ENCODE data around the gene ANKS1B. TPM values are rescaled to one million over a fixed set of nuclear protein-coding genes. Genes with fewer than 3 reads are reported as not detected.

The ANKS1B gene
- total RNA-seq, 1 experiment from 2014 or later: not detected

- in situ Hi-C loops (cut with HindIII; ENCODE audit: low sequenced_read_pairs): no loop called here
- DNase-seq (ENCODE audit: low spot score): no peak
These were observed 1068.6 kb downstream of the ANKS1B start for GRCh38 chr12:98916106-98916505.

- in situ Hi-C loops (cut with HindIII; ENCODE audit: low sequenced_read_pairs): no loop called here
- DNase-seq (ENCODE audit: low spot score): no peak
These were observed 1072.2 kb downstream of the ANKS1B start for GRCh38 chr12:98912401-98912974.

- in situ Hi-C loops (cut with HindIII; ENCODE audit: low sequenced_read_pairs): no loop called here
- DNase-seq (ENCODE audit: low spot score): no peak
These were observed 1073.3 kb downstream of the ANKS1B start for GRCh38 chr12:98911396-98911795.

GRCh38 chr12:98909746-98910145 lies 1075.0 kb downstream of the ANKS1B start:
- peak; percentile 97 for DNase-seq (ENCODE audit: low spot score)
- in situ Hi-C loops (cut with HindIII; ENCODE audit: low sequenced_read_pairs): no loop called here

- in situ Hi-C loops (cut with HindIII; ENCODE audit: low sequenced_read_pairs): no loop called here
- DNase-seq (ENCODE audit: low spot score): no peak
These were observed 1075.9 kb downstream of the ANKS1B start for GRCh38 chr12:98908866-98909265.

- no peak for DNase-seq (ENCODE audit: low spot score)
- in situ Hi-C loops (cut with HindIII; ENCODE audit: low sequenced_read_pairs): no loop called here
These were observed 1080.9 kb downstream of the ANKS1B start for GRCh38 chr12:98903875-98904274.

GRCh38 chr12:98901189-98901588 lies 1083.5 kb downstream of the ANKS1B start:
- in situ Hi-C loops (cut with HindIII; ENCODE audit: low sequenced_read_pairs): no loop called here
- DNase-seq (ENCODE audit: low spot score): no peak

GRCh38 chr12:98896938-98897337 lies 1087.8 kb downstream of the ANKS1B start:
- in situ Hi-C loops (cut with HindIII; ENCODE audit: low sequenced_read_pairs): no loop called here
- DNase-seq (ENCODE audit: low spot score): no peak

- DNase-seq (ENCODE audit: low spot score): peak; percentile 23
These were observed 1089.6 kb downstream of the ANKS1B start for GRCh38 chr12:98895086-98895651.

GRCh38 chr12:98894412-98895085 lies 1090.2 kb downstream of the ANKS1B start:
- in situ Hi-C loops (cut with HindIII; ENCODE audit: low sequenced_read_pairs): no loop called here
- DNase-seq (ENCODE audit: low spot score): peak; percentile 28

More at GRCh38 chr12:98895086-98895651, 1089.6 kb downstream of the ANKS1B start:
- in situ Hi-C loops (cut with HindIII; ENCODE audit: low sequenced_read_pairs): no loop called here

GRCh38 chr12:98893675-98894411 lies 1090.9 kb downstream of the ANKS1B start:
- in situ Hi-C loops (cut with HindIII; ENCODE audit: low sequenced_read_pairs): no loop called here
- DNase-seq (ENCODE audit: low spot score): peak; percentile 46

GRCh38 chr12:98893126-98893674 lies 1091.5 kb downstream of the ANKS1B start:
- in situ Hi-C loops (cut with HindIII; ENCODE audit: low sequenced_read_pairs): no loop called here
- peak; percentile 44 for DNase-seq (ENCODE audit: low spot score)

- DNase-seq (ENCODE audit: low spot score): no peak
- in situ Hi-C loops (cut with HindIII; ENCODE audit: low sequenced_read_pairs): no loop called here
These were observed 1099.0 kb downstream of the ANKS1B start for GRCh38 chr12:98885778-98886177.

GRCh38 chr12:98883231-98883630 lies 1101.5 kb downstream of the ANKS1B start:
- in situ Hi-C loops (cut with HindIII; ENCODE audit: low sequenced_read_pairs): no loop called here

GRCh38 chr12:98882526-98882925 lies 1102.2 kb downstream of the ANKS1B start:
- no peak for DNase-seq (ENCODE audit: low spot score)
- in situ Hi-C loops (cut with HindIII; ENCODE audit: low sequenced_read_pairs): no loop called here

More at GRCh38 chr12:98883231-98883630, 1101.5 kb downstream of the ANKS1B start:
- no peak for DNase-seq (ENCODE audit: low spot score)

- in situ Hi-C loops (cut with HindIII; ENCODE audit: low sequenced_read_pairs): no loop called here
- no peak for DNase-seq (ENCODE audit: low spot score)
These were observed 1111.0 kb downstream of the ANKS1B start for GRCh38 chr12:98873776-98874175.

- no peak for DNase-seq (ENCODE audit: low spot score)
- in situ Hi-C loops (cut with HindIII; ENCODE audit: low sequenced_read_pairs): no loop called here
These were observed 1114.2 kb downstream of the ANKS1B start for GRCh38 chr12:98870504-98870903.

GRCh38 chr12:98869886-98870503 lies 1114.7 kb downstream of the ANKS1B start:
- in situ Hi-C loops (cut with HindIII; ENCODE audit: low sequenced_read_pairs): no loop called here
- no peak for DNase-seq (ENCODE audit: low spot score)

- in situ Hi-C loops (cut with HindIII; ENCODE audit: low sequenced_read_pairs): no loop called here
These were observed 1116.2 kb downstream of the ANKS1B start for GRCh38 chr12:98868538-98868937.

More at GRCh38 chr12:98868538-98868937, 1116.2 kb downstream of the ANKS1B start:
- DNase-seq (ENCODE audit: low spot score): no peak
